Measurements from ENCODE around the gene CFAP46. TPM values are rescaled to one million over a fixed set of nuclear protein-coding genes. Genes with fewer than 3 reads are reported as not detected.

Gene CFAP46
- total and polyA plus RNA-seq, 4 donors = 3.1 to 18.8 (median 7.1) TPM

DNA sequence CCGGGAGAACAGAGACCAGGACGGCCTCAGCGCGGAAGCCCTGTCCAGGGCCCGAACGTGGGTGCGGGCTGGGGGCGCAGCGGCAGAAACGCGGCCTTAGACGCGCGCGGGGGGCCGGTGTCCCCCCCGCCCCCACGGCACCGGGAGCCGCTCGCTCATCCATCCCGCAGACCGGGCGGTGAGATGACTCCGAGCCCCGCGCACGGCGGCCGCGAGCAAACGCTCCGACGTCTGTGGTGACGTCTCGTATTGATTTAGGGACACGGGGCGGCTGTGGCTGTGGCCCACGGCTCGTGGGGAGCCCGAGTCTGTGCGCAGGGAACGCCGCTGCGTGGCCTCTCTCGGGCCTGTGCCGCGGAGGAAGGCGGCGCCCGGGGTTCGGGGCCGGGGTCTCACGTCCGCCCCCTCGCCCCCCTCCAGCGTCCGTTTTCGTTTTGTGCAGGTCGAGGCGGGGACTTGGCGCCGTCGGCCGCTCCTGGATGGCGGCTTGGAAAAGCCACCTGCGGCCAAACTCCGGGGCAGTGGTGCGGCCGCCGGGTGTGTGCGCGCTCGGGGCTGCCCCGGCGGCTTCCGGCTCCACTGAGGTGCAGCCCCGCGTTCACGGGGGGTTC is 155.4 kb downstream of the CFAP46 start:
- H3K4me1 ChIP-seq (ENCODE audit: control insufficient read depth in 5 of 5, insufficient read depth in 5 of 5, low read length in 5 of 5) = peaks cover 0 to 13% (median 0%) of the 10 kb centered on the region in 5 donors
- H3K36me3 ChIP-seq (ENCODE audit: control insufficient read depth in 4 of 4, insufficient read depth in 4 of 4, low read length in 4 of 4) = peaks cover 0 to 9% (median 2%) of the 10 kb centered on the region in 4 donors
- peaks cover 0 to 5% (median 0%) of the 10 kb centered on the region in 4 donors for H3K9me3 ChIP-seq (ENCODE audit: control insufficient read depth in 4 of 4, insufficient read depth in 3 of 4, low read length in 3 of 4)
- peaks cover 21 to 52% (median 42%) of the 10 kb centered on the region in 3 donors for H3K27me3 ChIP-seq (ENCODE audit: control insufficient read depth in 3 of 3, insufficient read depth in 3 of 3, low read length in 2 of 3)
- H3K9ac ChIP-seq (ENCODE audit: insufficient read depth in 1 of 2, low read length in 2 of 2) = no peak overlapping the region
- TF ChIP-seq CTCF (IDR thresholded peaks at IDR 0.05; ENCODE audit: control extremely low read depth, extremely low read depth) = no peak
- no peak overlapping the region for H3K27ac ChIP-seq (ENCODE audit: low read depth in 1 of 2, low read length in 1 of 2)
- H3K4me3 ChIP-seq = no peak overlapping the region
- ATAC-seq (ENCODE audit: insufficient read depth, low FRiP score) (no peak), DNase-seq (no peak)
- WGBS, 2 donors = 3 to 4% methylated on average over 52 to 80 of the region's 80 CpGs

- H3K4me1 ChIP-seq (ENCODE audit: control insufficient read depth in 5 of 5, insufficient read depth in 5 of 5, low read length in 5 of 5) = peaks cover 0 to 13% (median 0%) of the 10 kb centered on the region in 5 donors
- peaks cover 23 to 52% (median 41%) of the 10 kb centered on the region in 3 donors for H3K27me3 ChIP-seq (ENCODE audit: control insufficient read depth in 3 of 3, insufficient read depth in 3 of 3, low read length in 2 of 3)
- ATAC-seq (ENCODE audit: insufficient read depth, low FRiP score) = no peak
- TF ChIP-seq CTCF (IDR thresholded peaks at IDR 0.05; ENCODE audit: control extremely low read depth, extremely low read depth) = no peak
- H3K4me3 ChIP-seq = no peak overlapping the region
- no peak overlapping the region for H3K9ac ChIP-seq (ENCODE audit: insufficient read depth in 1 of 2, low read length in 2 of 2)
- 5 to 6% methylated on average over 43 to 58 of the region's 58 CpGs for WGBS, 2 donors
- no peak for DNase-seq
- H3K27ac ChIP-seq (ENCODE audit: low read depth in 1 of 2, low read length in 1 of 2) = no peak overlapping the region
- H3K9me3 ChIP-seq (ENCODE audit: control insufficient read depth in 4 of 4, insufficient read depth in 3 of 4, low read length in 3 of 4) = peaks cover 0 to 10% (median 0%) of the 10 kb centered on the region in 4 donors
- peaks cover 0 to 14% (median 3%) of the 10 kb centered on the region in 4 donors for H3K36me3 ChIP-seq (ENCODE audit: control insufficient read depth in 4 of 4, insufficient read depth in 4 of 4, low read length in 4 of 4)
Measured at GRCh38 chr10:132786476-132786883, 155.9 kb downstream of the CFAP46 start.

GRCh38 chr10:132785723-132786475 is 156.5 kb downstream of the CFAP46 start, which contains the start of gene NKX6-2:
Gene NKX6-2, minus strand, starts transcription at chr10:132786147. Its CDS starts 199 bp downstream, at chr10:132785948.
- DNase-seq (peak; percentile 22 to 37 (median 32)), ATAC-seq (ENCODE audit: insufficient read depth, low FRiP score) (no peak)
- peaks cover 22 to 52% (median 39%) of the 10 kb centered on the region in 3 donors for H3K27me3 ChIP-seq (ENCODE audit: control insufficient read depth in 3 of 3, insufficient read depth in 3 of 3, low read length in 2 of 3)
- peaks cover 0 to 17% (median 3%) of the 10 kb centered on the region in 4 donors for H3K36me3 ChIP-seq (ENCODE audit: control insufficient read depth in 4 of 4, insufficient read depth in 4 of 4, low read length in 4 of 4)
- peaks cover 0 to 10% (median 0%) of the 10 kb centered on the region in 4 donors for H3K9me3 ChIP-seq (ENCODE audit: control insufficient read depth in 4 of 4, insufficient read depth in 3 of 4, low read length in 3 of 4)
- H3K9ac ChIP-seq (ENCODE audit: insufficient read depth in 1 of 2, low read length in 2 of 2) = no peak within 1 kb of the TSS
- H3K4me3 ChIP-seq = no peak within 1 kb of the TSS
- WGBS, 2 donors = 2 to 3% methylated on average over 41 to 119 of the region's 119 CpGs
- peaks cover 0 to 13% (median 0%) of the 10 kb centered on the region in 5 donors for H3K4me1 ChIP-seq (ENCODE audit: control insufficient read depth in 5 of 5, insufficient read depth in 5 of 5, low read length in 5 of 5)
- H3K27ac ChIP-seq (ENCODE audit: low read depth in 1 of 2, low read length in 1 of 2) = no peak within 1 kb of the TSS
- TF ChIP-seq CTCF (IDR thresholded peaks at IDR 0.05; ENCODE audit: control extremely low read depth, extremely low read depth) = no peak

Data from lung (tissue), 12 donors.